Common myeloid progenitor, CD34-positive (primary cell): ENCODE results near the gene MAMDC4.
A peak's percentile ranks its signal among the peaks of the same experiment; 100 is the strongest.

Source experiments
- CTCF ChIA-PET: fragments of 350-600 bp; sonication (Branson Sonifier 250); formaldehyde crosslinking; loops from one replicate; lab custom pipeline; 2021; ENCODE audit warnings: antibody characterized with exemption; lab: Charles Lee
- POLR2A ChIA-PET: fragments of 350-600 bp; sonication (Branson Sonifier 250); formaldehyde crosslinking; loops from one replicate; lab custom pipeline; 2021; ENCODE audit warnings: antibody characterized with exemption; lab: Charles Lee
- DNase-seq, 3 donors: peaks; one replicate each; pipeline versions ENCODE4 v3.0.0 to v3.0.0-alpha.2; 2013
- H3K27ac ChIP-seq, 2 experiments: 1 replicate in 1 of 2; 2 replicates in 1 of 2; pipeline ENCODE4 v1.7.0; 2013; ENCODE audit warnings: inconsistent platforms in 2 of 2, low read length in 2 of 2, mild to moderate bottlenecking in 2 of 2, low read depth in 1 of 2, moderate library complexity in 1 of 2; ENCODE audit not compliant: severe bottlenecking in 2 of 2, insufficient read depth in 1 of 2, poor library complexity in 1 of 2
- H3K27me3 ChIP-seq, 5 experiments: replicated peaks in 2 of 5; 1 replicate in 3 of 5; 2 replicates in 2 of 5; pipeline versions ENCODE4 v1.6.1 to v1.7.0; 2013; ENCODE audit warnings: low read length in 4 of 5, mild to moderate bottlenecking in 2 of 5, moderate library complexity in 2 of 5, inconsistent platforms in 1 of 5; ENCODE audit not compliant: insufficient read depth in 5 of 5, control insufficient read depth in 4 of 5
- H3K36me3 ChIP-seq, 4 experiments: 1 replicate in 2 of 4; 2 replicates in 2 of 4; pipeline versions ENCODE4 v1.6.1 to v1.7.0; 2013; ENCODE audit warnings: low read length in 3 of 4, control low read depth in 1 of 4, mild to moderate bottlenecking in 1 of 4; ENCODE audit not compliant: control insufficient read depth in 4 of 4, insufficient read depth in 4 of 4
- H3K4me1 ChIP-seq, 4 experiments: 1 replicate in 3 of 4; 2 replicates in 1 of 4; pipeline versions ENCODE4 v1.6.1 to v1.7.1; 2013; ENCODE audit warnings: low read length in 3 of 4, mild to moderate bottlenecking in 3 of 4, control low read depth in 1 of 4, inconsistent platforms in 1 of 4, moderate library complexity in 1 of 4; ENCODE audit not compliant: control insufficient read depth in 4 of 4, insufficient read depth in 4 of 4; ENCODE audit errors: control extremely low read depth in 1 of 4
- H3K4me3 ChIP-seq, 7 experiments: 1 replicate in 4 of 7; 2 replicates in 3 of 7; pipeline versions ENCODE4 v1.5.1 to v1.7.0; 2013; ENCODE audit warnings: mild to moderate bottlenecking in 7 of 7, low read length in 6 of 7, moderate library complexity in 6 of 7, inconsistent platforms in 2 of 7, low read depth in 2 of 7, control low read depth in 1 of 7; ENCODE audit not compliant: insufficient read depth in 4 of 7, control insufficient read depth in 1 of 7; ENCODE audit errors: extremely low read depth in 1 of 7
- H3K9me3 ChIP-seq, 5 experiments: 1 replicate in 4 of 5; 2 replicates in 1 of 5; pipeline versions ENCODE4 v1.6.1 to v1.7.1; 2013; ENCODE audit warnings: low read length in 4 of 5, mild to moderate bottlenecking in 2 of 5, inconsistent platforms in 1 of 5, low read depth in 1 of 5, moderate library complexity in 1 of 5; ENCODE audit not compliant: control insufficient read depth in 4 of 5, insufficient read depth in 2 of 5; ENCODE audit errors: control extremely low read depth in 1 of 5
- WGBS: methylation state at CpG from one replicate; pipeline ENCODE4 v1.1.5; 2013; ENCODE audit not compliant: insufficient coverage; 5-methylcytosine and 5-hydroxymethylcytosine counted together

Gene MAMDC4

GRCh38 chr9:136900988-136901515 lies 48.9 kb downstream of the MAMDC4 start:
- no peak overlapping the region for H3K27ac ChIP-seq

DNA sequence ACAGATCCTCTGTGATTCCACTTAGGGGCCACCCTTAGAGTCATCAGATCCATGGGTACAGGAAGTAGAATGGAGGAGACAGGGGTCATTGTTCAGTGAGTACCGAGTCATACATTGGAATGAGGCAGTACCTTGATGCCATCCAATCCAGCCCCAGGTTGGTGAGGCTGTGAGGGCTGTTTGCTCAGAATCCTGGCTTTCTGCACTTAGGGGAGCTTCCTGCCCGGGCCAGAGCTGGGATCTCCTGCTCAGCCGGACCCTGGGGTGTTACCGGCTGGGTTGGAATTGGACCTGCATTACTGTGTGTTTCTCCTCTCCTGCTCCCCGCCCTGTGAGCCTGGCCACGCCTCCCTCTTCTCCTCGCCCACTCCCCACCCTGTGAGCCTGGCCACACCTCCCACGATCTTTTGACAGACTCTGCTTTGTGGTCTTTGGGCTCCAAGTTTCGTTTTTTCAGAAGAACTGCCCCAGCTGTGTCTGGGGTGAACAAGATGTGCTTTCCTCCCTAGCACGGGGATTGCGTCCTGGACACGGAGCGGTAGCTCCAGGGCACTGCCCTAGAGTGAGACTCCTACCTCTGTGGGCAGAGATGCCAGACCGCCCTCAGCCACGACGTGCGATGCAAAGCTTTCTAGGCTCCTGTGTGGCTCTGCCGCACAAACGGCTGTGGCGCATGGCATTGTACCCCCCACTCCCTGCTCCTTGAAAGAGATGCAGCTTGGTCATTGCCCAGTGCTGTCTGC lies 49.5 kb downstream of the MAMDC4 start:
- peaks cover 0 to 19% (median 8%) of the 10 kb centered on the region in 4 experiments for H3K4me1 ChIP-seq
- H3K27me3 ChIP-seq, result no peaks in the 10 kb centered on the region
- H3K4me3 ChIP-seq, result no peak overlapping the region
- WGBS, result 67% methylated on average over 20 of the region's 20 CpGs
- DNase-seq, result peak in 2 of 3 donors; percentile 63 to 73
- H3K36me3 ChIP-seq, result peaks cover 2 to 64% (median 48%) of the 10 kb centered on the region in 4 experiments
- H3K9me3 ChIP-seq, result no peaks in the 10 kb centered on the region
- H3K27ac ChIP-seq, result peak overlapping the region; percentile 6 to 73
- ChIA-PET POLR2A (interaction anchor here (1.1 kb wide), 1 partner anchor 14 kb away, joined by 4 read pairs; no protein-coding TSS in a partner anchor), CTCF (interaction anchor here (0.9 to 2.0 kb wide), 5 partner anchors 10 to 59 kb away, joined by 4 to 7 read pairs (median 4); partner anchors contain the start of genes AJM1 and MAMDC4)

More at GRCh38 chr9:136900988-136901515, 48.9 kb downstream of the MAMDC4 start:
- no peaks in the 10 kb centered on the region for H3K27me3 ChIP-seq
- ChIA-PET CTCF (interaction anchor here (1.2 to 2.0 kb wide), 3 partner anchors 16 to 58 kb away, joined by 4 to 7 read pairs (median 4); partner anchors contain the start of genes AJM1 and MAMDC4), POLR2A (no interaction called here)
- H3K4me3 ChIP-seq, result no peak overlapping the region
- 96% methylated on average over 13 of the region's 13 CpGs for WGBS
- no peak for DNase-seq
- H3K4me1 ChIP-seq, result peaks cover 0 to 19% (median 8%) of the 10 kb centered on the region in 4 experiments
- H3K36me3 ChIP-seq, result peaks cover 2 to 63% (median 45%) of the 10 kb centered on the region in 4 experiments
- no peaks in the 10 kb centered on the region for H3K9me3 ChIP-seq

GRCh38 chr9:136902259-136902821 lies 50.2 kb downstream of the MAMDC4 start:
- 41% methylated on average over 15 of the region's 15 CpGs for whole genome bisulfite sequencing
- Histone ChIP-seq H3K4me1 (peaks cover 0 to 19% (median 8%) of the 10 kb centered on the region in 4 experiments), H3K36me3 (peaks cover 2 to 70% (median 54%) of the 10 kb centered on the region in 4 experiments), H3K27ac (peak overlapping the region; percentile 6 to 73), H3K27me3 (no peaks in the 10 kb centered on the region), H3K4me3 (no peak overlapping the region), H3K9me3 (no peaks in the 10 kb centered on the region)
- ChIA-PET POLR2A (interaction anchor here (0.6 to 1.1 kb wide), 2 partner anchors 15 to 27 kb away, joined by 3 to 4 read pairs; no protein-coding TSS in a partner anchor), CTCF (interaction anchor here (0.9 to 2.0 kb wide), 4 partner anchors 11 to 60 kb away, joined by 4 to 7 read pairs (median 4); partner anchors contain the start of genes AJM1 and MAMDC4)
- peak; percentile 57 to 92 (median 87) for DNase-seq

GRCh38 chr9:136903041-136903554 lies 51.0 kb downstream of the MAMDC4 start:
- Histone ChIP-seq H3K9me3 (no peaks in the 10 kb centered on the region), H3K4me3 (no peak overlapping the region), H3K27me3 (no peaks in the 10 kb centered on the region), H3K4me1 (peaks cover 0 to 19% (median 8%) of the 10 kb centered on the region in 4 experiments), H3K36me3 (peaks cover 3 to 76% (median 59%) of the 10 kb centered on the region in 4 experiments), H3K27ac (peak overlapping the region in 1 of 2 experiments; percentile 58)
- DNase-seq, result no peak
- ChIA-PET POLR2A (interaction anchor here (0.6 to 1.1 kb wide), 2 partner anchors 16 to 26 kb away, joined by 3 to 4 read pairs; no protein-coding TSS in a partner anchor), CTCF (interaction anchor here (0.7 to 2.0 kb wide), 2 partner anchors 60 to 116 kb away, joined by 3 to 7 read pairs; partner anchors contain the start of gene AJM1)
- WGBS, result 93% methylated on average over 11 of the region's 12 CpGs

- H3K4me1 ChIP-seq, result peaks cover 0 to 19% (median 8%) of the 10 kb centered on the region in 4 experiments
- H3K27me3 ChIP-seq, result no peaks in the 10 kb centered on the region
- ChIA-PET POLR2A (no interaction called here), CTCF (no interaction called here)
- H3K27ac ChIP-seq, result no peak overlapping the region
- H3K36me3 ChIP-seq, result peaks cover 7 to 73% (median 56%) of the 10 kb centered on the region in 4 experiments
- no peak for DNase-seq
- H3K4me3 ChIP-seq, result no peak overlapping the region
- no peaks in the 10 kb centered on the region for H3K9me3 ChIP-seq
- WGBS, result no CpG with 5 or more reads among the region's 4 CpGs
Observed at GRCh38 chr9:136906266-136906665, 54.1 kb downstream of the MAMDC4 start.

DNA sequence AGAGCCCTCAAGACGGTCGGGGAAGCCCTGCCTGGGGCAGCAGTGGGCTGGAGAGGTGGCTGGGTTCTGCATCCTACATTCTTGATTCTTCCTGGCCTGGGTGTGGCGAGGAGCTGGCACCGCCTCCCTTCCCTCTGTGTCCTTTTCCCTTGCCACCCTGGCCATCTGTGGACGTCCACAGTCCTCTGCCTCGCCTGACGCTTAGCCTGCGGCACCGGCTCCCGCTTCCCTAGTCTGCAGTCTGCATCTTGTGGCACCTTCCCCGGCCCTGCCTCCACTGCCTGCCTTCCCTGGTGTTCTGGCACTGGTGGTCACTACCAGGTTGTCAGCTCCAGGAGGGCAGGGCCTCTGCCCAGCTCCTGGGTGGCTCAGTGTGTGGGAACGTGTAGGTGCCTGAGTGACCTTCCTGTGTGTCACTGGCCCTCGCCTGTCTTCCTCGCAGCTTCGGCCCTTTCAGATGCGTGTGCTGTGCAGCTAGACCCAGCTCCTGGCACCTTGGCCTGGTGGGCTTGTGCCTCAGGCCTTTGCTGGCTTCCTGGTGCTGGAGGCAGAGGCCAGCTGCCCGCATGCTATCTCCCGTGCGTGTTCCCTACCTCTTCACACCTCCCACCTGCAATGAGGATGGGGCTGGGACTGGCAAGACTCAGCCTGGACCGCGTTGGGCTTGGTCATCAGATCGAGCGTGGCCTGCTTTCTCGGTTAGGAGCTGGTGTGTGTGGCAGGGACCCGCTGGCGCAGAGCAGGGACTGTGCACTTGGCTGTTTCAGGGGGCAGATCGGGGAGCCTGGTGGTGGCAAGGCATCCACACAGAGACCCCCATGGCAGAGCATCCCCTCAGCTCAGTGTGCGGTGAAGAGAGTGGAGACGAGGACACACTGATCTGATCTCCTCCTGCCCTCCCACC lies 55.1 kb downstream of the MAMDC4 start:
- DNase-seq, result no peak
- POLR2A ChIA-PET, result no interaction called here
- Histone ChIP-seq H3K27ac (no peak overlapping the region), H3K4me1 (peaks cover 0 to 9% (median 4%) of the 10 kb centered on the region in 4 experiments), H3K4me3 (no peak overlapping the region), H3K36me3 (peaks cover 7 to 67% (median 52%) of the 10 kb centered on the region in 4 experiments), H3K27me3 (no peaks in the 10 kb centered on the region), H3K9me3 (no peaks in the 10 kb centered on the region)
- CTCF ChIA-PET, result interaction anchor here (1.0 to 1.2 kb wide), 3 partner anchors 20 to 47 kb away, joined by 3 to 4 read pairs (median 3); partner anchors contain the start of gene TRAF2
- WGBS, result 97% methylated on average over 26 of the region's 29 CpGs
